GM21526 (cell line): Measurements from ENCODE around the gene WDR44.
"Not testable (repeated sequence)": the region's sequence is repeated elsewhere in the genome, so short reads cannot be mapped to it uniquely, and the experiment has no call there.

Source experiments
- ATAC-seq: cut with Tn5 transposase; IDR thresholded peaks from one replicate; pipeline ENCODE4 v1.9.1; 2021; ENCODE audit warnings: moderate library complexity; ENCODE audit not compliant: unreplicated experiment, low FRiP score

WDR44 gene

DNA sequence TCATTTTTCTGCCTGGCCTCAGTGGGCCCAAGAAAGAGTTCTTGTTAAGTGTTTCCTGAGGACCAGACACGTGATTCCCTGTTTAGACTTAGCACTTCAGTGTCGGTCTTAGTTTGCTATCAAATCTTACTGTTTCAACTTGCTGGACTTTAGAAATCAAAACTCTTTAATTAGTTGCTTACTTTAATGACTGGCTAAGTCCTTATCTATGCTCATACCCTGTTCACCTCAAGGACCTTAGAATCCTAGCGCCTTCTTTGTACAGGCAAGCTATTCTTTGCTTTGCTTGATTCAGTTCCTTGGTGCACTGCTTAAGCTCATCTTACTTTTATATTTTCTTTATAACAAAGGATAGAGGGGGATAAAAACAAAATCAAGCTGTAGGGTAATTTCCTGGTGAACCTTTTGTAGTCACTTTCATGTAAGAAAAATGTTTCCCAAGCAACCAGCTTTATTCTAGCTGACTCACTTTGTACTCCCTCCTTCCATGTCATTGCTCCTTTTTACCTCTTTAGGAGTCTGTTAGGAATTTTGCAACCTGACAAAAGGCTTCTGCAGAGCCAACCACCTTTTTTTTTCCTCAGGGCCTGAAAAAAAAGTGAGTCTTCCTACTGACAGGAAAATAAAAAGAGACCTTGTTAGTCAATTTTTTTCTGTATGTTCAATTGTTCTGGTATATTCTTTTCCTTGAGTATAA, 14.7 kb downstream of the WDR44 start:
- ATAC-seq, result no peak

DNA sequence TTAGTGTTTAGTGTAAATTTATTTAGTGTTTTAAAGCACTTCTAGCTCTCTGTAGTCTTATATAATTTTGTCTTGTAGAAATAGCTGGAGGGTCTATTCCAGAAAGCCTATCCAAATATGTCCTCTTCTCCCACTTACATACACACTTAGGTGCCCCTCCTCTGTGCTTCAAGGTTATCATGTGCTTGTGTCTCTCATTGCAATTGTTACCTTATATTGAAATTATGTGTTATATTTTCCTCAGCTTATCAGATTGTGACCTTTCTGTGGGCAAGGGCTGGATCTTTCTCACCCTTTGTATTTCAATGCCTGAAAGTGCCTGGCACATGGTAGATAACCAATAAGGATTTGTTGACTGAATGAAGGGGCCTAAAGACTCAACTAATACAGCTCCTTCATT, 18.4 kb downstream of the WDR44 start:
- ATAC-seq, result no peak

DNA sequence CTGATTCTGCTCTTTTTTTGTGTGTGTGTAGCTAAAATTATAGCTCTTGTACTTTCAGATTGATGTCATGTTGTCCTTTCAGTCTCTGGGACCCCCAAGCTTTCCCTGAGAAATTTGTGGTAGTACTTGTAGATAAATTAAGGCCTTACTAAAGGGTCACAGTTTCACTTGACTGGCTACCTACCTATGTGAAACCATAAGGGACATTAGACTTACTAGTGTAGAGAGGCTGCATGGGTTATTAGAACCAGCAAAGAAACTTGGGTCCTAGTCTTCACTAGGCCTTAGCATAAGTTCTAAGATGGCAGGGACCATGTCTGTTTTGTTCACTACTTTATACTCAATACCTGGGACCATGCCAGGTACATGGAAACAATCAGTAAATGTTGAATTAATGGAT, 21.4 kb downstream of the WDR44 start:
- peak; percentile 55 for ATAC-seq

DNA sequence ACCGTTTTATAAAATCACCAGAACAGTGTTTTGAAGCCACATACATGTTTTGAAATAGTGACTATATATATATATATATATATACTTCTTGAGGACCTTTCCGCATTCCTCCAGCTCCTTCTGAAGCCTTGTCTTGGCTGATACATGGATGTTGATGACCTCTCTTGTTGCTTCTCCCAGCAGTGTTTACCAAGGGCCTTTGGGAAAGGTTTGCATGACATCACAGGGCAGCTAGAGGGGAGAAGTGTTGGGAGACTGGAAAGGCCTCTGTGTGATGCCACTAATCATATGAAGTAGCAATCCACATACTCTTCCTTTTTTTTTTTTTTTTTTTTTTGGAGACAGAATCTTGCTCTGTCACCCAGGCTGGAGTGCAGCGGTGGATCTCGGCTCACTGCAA, 22.5 kb downstream of the WDR44 start:
- ATAC-seq, result no peak

DNA sequence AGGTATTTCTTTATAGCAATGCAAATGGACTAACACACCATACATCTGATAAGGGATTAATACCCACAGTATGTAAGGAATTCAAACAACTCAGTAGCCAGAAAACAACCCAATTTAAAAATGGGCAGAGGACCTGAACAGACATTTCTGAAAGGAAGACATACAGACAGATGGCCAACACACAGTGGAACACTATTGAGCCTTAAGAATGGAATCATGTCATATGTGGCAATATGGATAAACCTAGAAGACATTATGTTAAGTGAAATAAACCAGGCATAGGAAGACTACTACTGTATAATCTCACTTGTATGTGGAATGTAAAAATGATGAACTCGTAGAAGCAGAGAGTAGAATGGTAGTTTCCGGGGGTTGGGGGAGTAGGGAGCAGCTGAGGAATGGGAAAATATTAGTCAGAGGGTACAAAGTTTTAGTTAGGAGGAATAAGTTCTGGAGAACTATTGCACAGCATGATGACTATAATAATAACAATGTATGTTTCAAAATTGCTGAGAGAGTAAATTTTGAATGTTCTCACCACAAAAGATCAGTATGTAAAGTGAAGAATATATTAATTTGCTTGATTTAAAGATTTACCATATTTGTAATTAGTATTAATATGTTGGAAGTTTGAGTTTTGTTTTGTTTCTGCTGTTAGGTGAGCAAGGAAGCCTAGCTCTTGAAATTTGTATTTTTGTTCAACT, 25.2 kb downstream of the WDR44 start:
- ATAC-seq, result no peak

GRCh38 chrX:118373538-118373937, 27.6 kb downstream of the WDR44 start:
- no peak for ATAC-seq

DNA sequence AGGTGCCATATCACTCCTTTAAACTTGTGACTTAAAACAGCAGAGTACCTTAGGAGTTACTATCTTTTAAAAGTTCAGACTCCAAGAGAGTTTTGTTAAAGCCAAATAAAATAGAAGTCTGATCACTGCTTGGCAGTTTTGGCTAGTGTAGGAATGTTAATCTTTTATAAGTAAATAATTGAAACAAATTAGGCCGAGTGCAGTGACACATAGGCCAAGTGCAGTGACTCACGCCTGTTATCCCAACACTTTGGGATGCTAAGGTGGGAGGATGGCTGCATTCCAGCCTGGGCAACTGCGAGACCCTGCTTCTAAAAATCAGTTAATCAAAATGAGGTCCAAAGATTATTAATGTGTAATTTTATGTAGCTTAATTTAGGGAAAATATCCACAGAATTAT, 37.2 kb downstream of the WDR44 start:
- ATAC-seq, result no peak

DNA sequence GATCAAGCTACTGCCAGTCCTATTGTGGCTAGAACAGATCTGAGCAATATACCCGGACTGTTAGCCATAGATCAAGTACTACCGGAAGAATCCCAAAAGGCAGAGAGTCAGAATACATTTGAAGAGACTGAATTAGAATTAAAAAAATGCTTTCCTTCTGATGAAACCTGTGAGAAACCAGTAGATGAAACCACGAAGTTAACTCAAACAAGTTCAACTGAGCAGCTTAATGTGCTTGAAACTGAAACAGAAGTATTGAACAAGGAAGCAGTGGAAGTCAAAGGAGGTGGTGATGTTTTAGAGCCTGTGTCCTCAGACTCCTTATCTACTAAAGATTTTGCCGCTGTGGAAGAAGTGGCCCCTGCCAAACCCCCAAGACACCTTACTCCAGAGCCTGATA, 46.8 kb downstream of the WDR44 start:
- no peak for ATAC-seq

GRCh38 chrX:118396113-118396512, 50.2 kb downstream of the WDR44 start:
- ATAC-seq, result no peak

- ATAC-seq, result no peak
Observed at GRCh38 chrX:118418811-118419251, 72.9 kb downstream of the WDR44 start.

GRCh38 chrX:118420462-118420861, 74.6 kb downstream of the WDR44 start:
- ATAC-seq, result peak; percentile 63

DNA sequence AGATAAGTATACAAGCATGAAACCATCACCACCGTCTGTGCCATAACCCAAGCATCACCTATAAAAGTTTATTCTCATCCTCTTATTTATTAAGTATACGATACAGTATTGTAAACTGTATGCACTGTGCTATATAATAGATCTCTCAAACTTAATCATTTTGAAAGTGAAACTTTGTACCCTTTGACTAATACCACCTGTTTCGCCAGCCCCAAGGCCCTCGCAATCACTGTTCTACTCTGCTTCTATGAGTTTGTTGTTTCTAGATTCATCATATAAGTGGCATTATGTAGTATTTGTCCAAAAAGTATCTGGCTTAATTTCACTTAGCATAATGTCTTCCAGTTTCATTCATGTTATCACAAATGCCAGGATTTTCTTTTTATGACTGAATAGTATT, 77.7 kb downstream of the WDR44 start:
- peak; percentile 94 for ATAC-seq

DNA sequence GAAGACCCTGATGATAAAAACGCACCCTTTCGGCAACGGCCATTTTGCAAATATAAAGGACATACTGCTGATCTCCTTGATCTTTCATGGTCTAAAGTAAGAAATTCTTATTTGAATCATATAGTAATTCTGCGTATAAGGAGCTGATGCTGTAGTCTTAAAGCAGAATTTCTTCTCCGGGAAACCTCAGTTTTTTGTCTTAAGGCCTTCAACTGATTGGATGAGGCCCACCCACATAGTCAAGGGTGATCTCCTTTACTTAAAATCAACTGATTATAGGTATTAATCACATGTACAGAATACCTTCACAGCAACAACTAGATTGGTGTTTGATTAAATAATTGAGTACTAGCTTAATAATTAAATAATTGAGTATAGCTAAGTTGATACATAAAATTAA, 86.9 kb downstream of the WDR44 start:
- ATAC-seq, result no peak

DNA sequence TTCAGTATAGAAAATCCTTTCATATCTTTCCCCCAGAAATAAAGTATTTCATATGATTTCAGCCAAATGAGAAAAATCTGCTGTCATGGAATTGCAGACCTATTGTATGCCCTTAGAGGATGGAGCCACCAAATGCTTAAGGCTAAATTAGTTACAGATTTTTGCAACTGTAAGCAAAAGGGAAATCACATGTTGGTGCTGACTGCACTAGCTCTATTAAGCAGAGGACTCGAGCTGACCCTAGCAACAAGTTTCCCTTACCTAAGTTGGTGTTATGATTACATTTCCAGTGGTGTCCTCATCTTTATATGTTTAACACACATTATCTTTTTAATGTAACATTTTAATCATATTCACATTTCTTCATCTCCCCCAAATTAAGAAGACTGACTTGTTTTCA, 91.4 kb downstream of the WDR44 start:
- no peak for ATAC-seq

DNA sequence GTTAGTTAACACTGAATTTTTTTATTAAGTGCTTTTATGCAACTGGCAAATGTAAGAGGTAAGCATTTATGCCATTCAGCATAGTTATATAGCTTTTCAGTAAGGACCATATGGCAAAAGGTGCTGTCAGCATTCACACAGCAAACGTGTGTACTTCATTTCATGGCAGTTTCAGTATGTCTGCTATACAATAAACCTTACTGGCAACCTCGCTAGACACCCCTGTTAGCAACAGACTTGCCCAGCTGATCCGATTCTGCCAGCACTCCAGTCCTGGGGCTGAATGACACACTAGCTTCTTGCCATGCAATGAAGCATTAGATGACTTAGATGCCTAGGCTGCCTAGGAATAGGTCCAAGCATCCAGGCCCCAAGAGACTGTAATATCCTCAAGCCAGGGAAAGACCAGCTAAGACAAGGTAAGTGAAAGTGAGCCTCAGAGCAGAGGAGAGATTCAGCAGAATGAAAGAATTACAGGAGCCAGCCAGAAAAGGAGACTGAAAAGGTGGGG, 102.4 kb downstream of the WDR44 start:
- no peak for ATAC-seq

GRCh38 chrX:118455013-118455412, 109.1 kb downstream of the WDR44 start:
- ATAC-seq, result no peak

DNA sequence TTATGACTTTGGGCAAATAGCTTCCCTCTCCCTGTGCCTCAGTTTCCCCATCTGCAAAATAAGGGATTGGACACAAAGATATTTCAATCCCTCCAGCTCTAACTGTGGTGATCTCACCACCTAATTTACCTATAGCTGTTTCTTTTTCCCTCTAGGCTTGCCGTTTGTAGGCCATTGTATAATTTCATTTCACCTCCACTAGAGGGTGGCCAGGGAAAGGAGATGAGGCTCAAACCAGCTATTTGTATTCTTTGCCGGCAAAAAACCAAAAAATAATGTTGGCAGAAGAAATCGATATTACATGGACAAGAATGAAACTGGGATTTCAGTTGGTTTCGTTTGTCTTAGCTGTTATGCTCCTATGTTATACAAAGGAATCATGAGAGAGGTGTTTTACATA, 113.6 kb downstream of the WDR44 start:
- peak; percentile 59 for ATAC-seq

GRCh38 chrX:118464501-118464900, 118.6 kb downstream of the WDR44 start:
- ATAC-seq, result no peak

DNA sequence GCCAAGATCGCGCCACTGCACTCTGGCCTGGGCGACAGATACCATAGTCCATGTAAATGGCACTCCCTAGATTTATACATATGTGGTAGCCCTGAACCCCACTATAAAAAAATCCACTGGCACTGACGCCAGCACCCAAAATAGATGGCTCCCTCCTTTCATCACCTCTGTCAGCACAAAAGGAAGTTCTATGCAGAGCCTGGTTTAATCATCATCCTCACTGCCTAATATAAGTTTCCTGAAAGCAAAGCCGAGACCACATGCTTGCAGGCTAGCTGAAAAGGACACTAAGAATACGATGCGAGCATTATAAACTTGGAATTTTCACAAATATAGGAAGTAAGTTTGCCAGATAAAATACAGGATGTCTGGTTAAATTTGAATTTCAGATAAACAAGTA, 122.2 kb downstream of the WDR44 start:
- ATAC-seq, result no peak

GRCh38 chrX:118470721-118471347, 124.9 kb downstream of the WDR44 start:
- ATAC-seq, result not testable (repeated sequence)

DNA sequence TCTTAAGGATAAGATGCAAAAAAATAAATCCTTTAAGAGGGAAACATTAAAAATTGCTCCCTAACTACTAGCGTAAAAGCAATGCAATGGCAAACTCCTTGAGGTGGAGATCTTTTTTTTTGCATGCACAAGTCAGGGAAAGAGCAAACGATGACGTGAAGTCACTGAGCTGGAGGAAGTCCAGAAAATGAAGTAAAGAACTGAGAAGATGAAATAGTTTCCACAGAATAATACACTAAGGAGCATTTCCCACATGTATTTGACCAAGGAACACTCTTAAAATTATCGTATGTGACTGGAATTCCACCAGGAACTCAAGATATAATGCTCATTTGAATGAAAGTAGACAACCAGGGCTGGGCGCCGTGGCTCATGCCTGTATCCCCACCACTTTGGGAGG, 128.7 kb downstream of the WDR44 start:
- ATAC-seq, result no peak

DNA sequence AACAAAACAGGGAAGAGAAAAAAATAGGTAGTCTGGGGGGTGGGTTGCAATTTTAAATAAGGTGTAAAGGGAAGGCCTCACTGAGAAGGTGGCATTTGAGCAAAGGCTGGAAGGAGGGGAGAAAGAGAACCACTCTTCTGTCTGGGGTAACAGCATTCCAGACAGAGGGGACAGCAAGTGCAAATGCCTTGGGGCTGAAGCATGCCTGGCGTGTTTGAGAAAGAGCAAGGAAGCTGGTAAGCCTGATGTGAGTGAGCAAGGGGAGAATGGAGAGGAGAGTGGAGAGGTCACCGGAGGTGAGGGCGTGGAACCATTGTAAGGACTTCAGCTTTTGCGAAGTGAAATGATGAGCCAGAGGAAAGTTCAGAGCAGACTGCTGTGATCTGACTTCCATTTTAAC, 130.0 kb downstream of the WDR44 start:
- ATAC-seq, result no peak
